K562 (cell line): ENCODE data around the gene ZNF385C. TPM values are rescaled to one million over a fixed set of nuclear protein-coding genes. Genes with fewer than 3 reads are reported as not detected.

Source experiments
- BRD4 ChIP-seq: fragments of 200-600 bp; sonication (generic); IDR thresholded peaks from 2 replicates; pipeline ENCODE4 v1.6.1; 2017; ENCODE audit warnings: inconsistent platforms
- FIP1L1 ChIP-seq: fragments of 200-400 bp; formaldehyde crosslinking; IDR thresholded peaks from 2 replicates; pipeline ENCODE4 v1.6.1; 2018; ENCODE audit warnings: mild to moderate bottlenecking, low read depth, low read length; ENCODE audit not compliant: poor library complexity, severe bottlenecking
- HMGXB4 ChIP-seq: sonication (generic); formaldehyde crosslinking; IDR thresholded peaks from 2 replicates; pipeline ENCODE4 v1.8.1; 2023; ENCODE audit warnings: mild to moderate bottlenecking, missing genetic modification reagents
- HNRNPH1 ChIP-seq: fragments of 200-400 bp; formaldehyde crosslinking; optimal IDR thresholded peaks from 2 replicates; pipeline ENCODE3; 2017; ENCODE audit warnings: low read depth, mild to moderate bottlenecking, low read length, moderate library complexity
- HOMEZ ChIP-seq: fragments of 250-450 bp; sonication (Bioruptor Pico); IDR thresholded peaks from 2 replicates; pipeline ENCODE4 v1.4.0; 2020; ENCODE audit warnings: mild to moderate bottlenecking, moderate library complexity
- MCM2 ChIP-seq: fragments of 450-650 bp; IDR thresholded peaks from 2 replicates; pipeline ENCODE4 v1.6.1; 2017; ENCODE audit warnings: low read depth, mild to moderate bottlenecking
- MTA3 ChIP-seq: fragments of 450-650 bp; formaldehyde crosslinking; IDR thresholded peaks from 2 replicates; pipeline ENCODE4 v1.6.1; 2017; ENCODE audit warnings: mild to moderate bottlenecking, borderline replicate concordance
- PTRF ChIP-seq: fragments of 450-650 bp; IDR thresholded peaks from 2 replicates; pipeline ENCODE4 v1.6.1; 2016; ENCODE audit warnings: mild to moderate bottlenecking, missing genetic modification characterization, missing compliant biosample characterization
- RCOR1 ChIP-seq, 2 experiments: IDR thresholded peaks; 2 replicates each; pipeline ENCODE4 v1.6.1; 2012; ENCODE audit warnings: low read depth in 2 of 2, low read length in 2 of 2, borderline replicate concordance in 1 of 2, improper control_type of control experiment in 1 of 2
- REST ChIP-seq, 2 experiments: fragments of 450-650 bp; formaldehyde crosslinking in 1 of 2; IDR thresholded peaks; 2 replicates each; pipeline versions ENCODE4 v1.4.0 to v1.6.1; 2014 to 2020; ENCODE audit warnings: mild to moderate bottlenecking in 2 of 2, borderline replicate concordance in 1 of 2, low read depth in 1 of 2
- SPI1 ChIP-seq: IDR thresholded peaks from 2 replicates; pipeline ENCODE4 v1.6.1; 2011; ENCODE audit warnings: low read depth, low read length, control low read depth, borderline replicate concordance
- ZC3H4 ChIP-seq: sonication (generic); formaldehyde crosslinking; IDR thresholded peaks from 2 replicates; pipeline ENCODE4 v1.9.0; 2021; ENCODE audit warnings: missing genetic modification reagents, borderline replicate concordance
- ZNF133 ChIP-seq: fragments of 250-450 bp; sonication (Bioruptor Pico); IDR thresholded peaks from 2 replicates; pipeline ENCODE4 v1.4.0; 2020; ENCODE audit warnings: mild to moderate bottlenecking
- ZNF586 ChIP-seq: fragments of 450-650 bp; formaldehyde crosslinking; conservative IDR thresholded peaks from 2 replicates; pipeline ENCODE4 v1.4.0; 2020; ENCODE audit warnings: mild to moderate bottlenecking, moderate library complexity
- polyA plus RNA-seq, 8 experiments: library from polyadenylated mRNA; depleted of rRNA in 4 of 8; stranded (reverse) in 5 of 8; unstranded in 3 of 8; fragments of >200 nt; fragmentation: Nextera tagmentation in 2 of 8; fragmentation: Illumina TruSeq in 1 of 8; extraction: Ambion mirVana in 2 of 8; extraction: Trizol in 1 of 8; gene quantifications; 2 replicates each; pipeline versions ENCODE4 v1.2.1 to v1.2.3, GENCODE V29; 2011 to 2014; ENCODE audit warnings: inconsistent platforms in 1 of 8, missing spikeins in 1 of 8
- total RNA-seq, 7 experiments: library from RNA; depleted of rRNA in 6 of 7; stranded (reverse); fragments of >200 nt in 6 of 7; fragmentation: Illumina TruSeq in 2 of 7; extraction: Trizol in 2 of 7; gene quantifications; 2 replicates each; pipeline versions ENCODE4 v1.2.1 to v1.2.3, GENCODE V29; 2011 to 2021; ENCODE audit warnings: low replicate concordance in 1 of 7

The ZNF385C gene
- total and polyA plus RNA-seq, 9 of the 15 experiments (the other 6 are each of a cell fraction or from before 2014, with no cell fraction given) = 0.03 to 0.35 (median 0.18) TPM; not detected in 1

GRCh38 chr17:42023524-42024349, 74.5 kb downstream of the ZNF385C start (continued):
- TF ChIP-seq FIP1L1 (no peak), ZC3H4 (no peak), HMGXB4 (CRISPR knock-in tag) (no peak), HNRNPH1 (no peak), REST (IDR thresholded peaks at IDR 0.05; ENCODE audit: borderline replicate concordance) (no peak), REST (CRISPR knock-in tag; IDR thresholded peaks at IDR 0.05; ENCODE audit: low read depth) (no peak), PTRF (no peak; the same call in 1 of the 2 replicates), ZNF133 (CRISPR knock-in tag) (0 out of 2 replicates have a peak, but pooled peaks have one; percentile 12), MTA3 (0 out of 2 replicates have a peak, but pooled peaks have one; percentile 32), RCOR1 (IDR thresholded peaks at IDR 0.05; ENCODE audit: borderline replicate concordance in 1 of 2, low read depth in 2 of 2, low read length in 2 of 2) (peak in 1 of 2 experiments; percentile 60; a peak in 1 of 4 replicates), MCM2 (no peak), SPI1 (peak; percentile 72; the same call in 1 of the 2 replicates), ZNF586 (CRISPR knock-in tag) (peak; percentile 76), BRD4 (no peak; the same call in 1 of the 2 replicates), HOMEZ (CRISPR knock-in tag) (no peak)
